WTC11 (cell line): Measurements from ENCODE around the gene TFEB. TPM values are rescaled to one million over a fixed set of nuclear protein-coding genes. Genes with fewer than 3 reads are reported as not detected.

Experiments
- ATAC-seq: fragments of 200-7000 bp; cut with Tn5 transposase; 2 replicates; pipeline ENCODE4 v1.10.0; 2021; ENCODE audit warnings: mild to moderate bottlenecking, moderate library complexity
- CTCF ChIA-PET: fragments of 300-600 bp; sonication (Branson Sonifier 250); formaldehyde crosslinking; loops from one replicate; lab custom pipeline; 2021; ENCODE audit warnings: antibody characterized with exemption; lab: Charles Lee
- POLR2A ChIA-PET: fragments of 350-600 bp; sonication (Branson Sonifier 250); formaldehyde crosslinking; loops from one replicate; lab custom pipeline; 2021; ENCODE audit warnings: antibody characterized with exemption; lab: Charles Lee
- DNase-seq: peaks from one replicate; pipeline ENCODE4 v3.0.0; 2021; ENCODE audit warnings: low spot score
- H3K27ac Mint-ChIP-seq: 2 replicates; pipeline ENCODE4 v1.8.0; 2021; ENCODE audit warnings: mixed read lengths
- H3K27me3 Mint-ChIP-seq: 2 replicates; pipeline ENCODE4 v1.8.0; 2021; ENCODE audit warnings: low read depth, mild to moderate bottlenecking, moderate library complexity, mixed read lengths
- H3K36me3 Mint-ChIP-seq: 2 replicates; pipeline ENCODE4 v1.8.0; 2021; ENCODE audit warnings: mixed read lengths
- H3K4me1 Mint-ChIP-seq: 2 replicates; pipeline ENCODE4 v1.8.0; 2022; ENCODE audit warnings: mixed read lengths
- H3K4me3 Mint-ChIP-seq: 2 replicates; pipeline ENCODE4 v1.8.0; 2021; ENCODE audit warnings: mild to moderate bottlenecking, moderate library complexity, mixed read lengths
- H3K9me3 Mint-ChIP-seq: 2 replicates; pipeline ENCODE4 v1.8.0; 2021; ENCODE audit warnings: mixed read lengths
- CREB1 ChIP-seq: sonication (generic); formaldehyde crosslinking; IDR thresholded peaks from 2 replicates; pipeline ENCODE4 v1.8.0; 2023; ENCODE audit warnings: mild to moderate bottlenecking, missing genetic modification reagents
- CREM ChIP-seq: sonication (generic); formaldehyde crosslinking; IDR thresholded peaks from 2 replicates; pipeline ENCODE4 v1.8.1; 2022; ENCODE audit warnings: mild to moderate bottlenecking, missing genetic modification reagents, moderate library complexity
- ELF4 ChIP-seq: sonication (generic); formaldehyde crosslinking; IDR thresholded peaks from 2 replicates; pipeline ENCODE4 v1.8.1; 2022; ENCODE audit warnings: low read depth, mild to moderate bottlenecking, moderate library complexity, missing genetic modification reagents
- ERG ChIP-seq: fragments of 250-450 bp; sonication (Bioruptor Pico); IDR thresholded peaks from 2 replicates; pipeline ENCODE4 v1.8.0; 2021; ENCODE audit warnings: mild to moderate bottlenecking
- ETV6 ChIP-seq: sonication (generic); formaldehyde crosslinking; IDR thresholded peaks from 2 replicates; pipeline ENCODE4 v1.8.1; 2022; ENCODE audit warnings: mild to moderate bottlenecking, missing genetic modification reagents
- JAZF1 ChIP-seq: fragments of 250-450 bp; sonication (Bioruptor Pico); IDR thresholded peaks from 2 replicates; pipeline ENCODE4 v1.9.0; 2021; ENCODE audit warnings: moderate library complexity, mild to moderate bottlenecking, inconsistent platforms
- KAT7 ChIP-seq: sonication (generic); formaldehyde crosslinking; IDR thresholded peaks from 2 replicates; pipeline ENCODE4 v1.8.1; 2023; ENCODE audit warnings: missing genetic modification reagents, mild to moderate bottlenecking, borderline replicate concordance
- MAX ChIP-seq: sonication (generic); formaldehyde crosslinking; IDR thresholded peaks from 2 replicates; pipeline ENCODE4 v1.8.0; 2022; ENCODE audit warnings: mild to moderate bottlenecking, missing genetic modification reagents
- MXD4 ChIP-seq: fragments of 250-450 bp; sonication (Bioruptor Pico); IDR thresholded peaks from 2 replicates; pipeline ENCODE4 v1.8.0; 2021; ENCODE audit warnings: mild to moderate bottlenecking, moderate library complexity, borderline replicate concordance
- NFATC4 ChIP-seq: fragments of 250-450 bp; sonication (Bioruptor Pico); IDR thresholded peaks from 2 replicates; pipeline ENCODE4 v1.9.0; 2021; ENCODE audit warnings: mild to moderate bottlenecking
- NFE2L1 ChIP-seq: sonication (generic); formaldehyde crosslinking; IDR thresholded peaks from 2 replicates; pipeline ENCODE4 v1.8.1; 2023; ENCODE audit warnings: missing genetic modification reagents
- NFYB ChIP-seq: sonication (generic); formaldehyde crosslinking; conservative IDR thresholded peaks from 2 replicates; pipeline ENCODE4 v1.8.0; 2022; ENCODE audit warnings: low read depth, missing genetic modification reagents
- NR1H2 ChIP-seq: sonication (generic); formaldehyde crosslinking; IDR thresholded peaks from 2 replicates; pipeline ENCODE4 v1.9.0; 2021; ENCODE audit warnings: mild to moderate bottlenecking, moderate library complexity, missing genetic modification reagents
- OVOL2 ChIP-seq: fragments of 250-450 bp; sonication (Bioruptor Pico); IDR thresholded peaks from 2 replicates; pipeline ENCODE4 v1.9.0; 2021; ENCODE audit warnings: mild to moderate bottlenecking, borderline replicate concordance
- PRDM15 ChIP-seq: sonication (generic); formaldehyde crosslinking; IDR thresholded peaks from 2 replicates; pipeline ENCODE4 v1.8.0; 2022; ENCODE audit warnings: missing genetic modification reagents
- PREB ChIP-seq: sonication (generic); formaldehyde crosslinking; IDR thresholded peaks from 2 replicates; pipeline ENCODE4 v1.8.1; 2022; ENCODE audit warnings: mild to moderate bottlenecking, missing genetic modification reagents, moderate library complexity, borderline replicate concordance
- RELA ChIP-seq: sonication (generic); formaldehyde crosslinking; IDR thresholded peaks from 2 replicates; pipeline ENCODE4 v1.8.1; 2022; ENCODE audit warnings: missing genetic modification reagents, mild to moderate bottlenecking, borderline replicate concordance
- STAT6 ChIP-seq: sonication (generic); formaldehyde crosslinking; conservative IDR thresholded peaks from 2 replicates; pipeline ENCODE4 v1.8.1; 2023; ENCODE audit warnings: mild to moderate bottlenecking, low read depth, missing genetic modification reagents, moderate library complexity
- TCF7 ChIP-seq: sonication (generic); formaldehyde crosslinking; IDR thresholded peaks from 2 replicates; pipeline ENCODE4 v1.8.0; 2022; ENCODE audit warnings: mild to moderate bottlenecking, low read depth, missing genetic modification reagents, moderate library complexity
- TEAD4 ChIP-seq: sonication (generic); formaldehyde crosslinking; IDR thresholded peaks from 2 replicates; pipeline ENCODE4 v1.8.0; 2022; ENCODE audit warnings: mild to moderate bottlenecking, missing genetic modification reagents
- ZNF121 ChIP-seq: sonication (generic); formaldehyde crosslinking; IDR thresholded peaks from 2 replicates; pipeline ENCODE4 v1.8.0; 2023; ENCODE audit warnings: missing genetic modification reagents
- ZNF219 ChIP-seq: sonication (generic); formaldehyde crosslinking; IDR thresholded peaks from 2 replicates; pipeline ENCODE4 v1.8.0; 2023; ENCODE audit warnings: missing genetic modification reagents, mild to moderate bottlenecking, borderline replicate concordance
- ZNF671 ChIP-seq: fragments of 250-450 bp; sonication (Bioruptor Pico); IDR thresholded peaks from 2 replicates; pipeline ENCODE4 v1.8.0; 2021; ENCODE audit warnings: mild to moderate bottlenecking
- total RNA-seq: library from RNA; stranded (reverse); gene quantifications from 3 replicates; pipeline ENCODE4 v1.2.3, GENCODE V29; 2021

TFEB gene
- total RNA-seq, 1 experiment from 2014 or later: 3.9 TPM

- TF ChIP-seq ZNF671 (CRISPR knock-in tag) (no peak), PRDM15 (CRISPR knock-in tag) (no peak), RELA (CRISPR knock-in tag) (no peak), CREM (CRISPR knock-in tag) (no peak)
Observed at GRCh38 chr6:41672816-41673703, 62.3 kb downstream of the TFEB start (continued).

GRCh38 chr6:41672016-41672415, 63.4 kb downstream of the TFEB start:
- H3K4me1 Mint-ChIP-seq: peaks cover 33% of the 10 kb centered on the region
- H3K4me3 Mint-ChIP-seq: no peak overlapping the region
- peaks cover 16% of the 10 kb centered on the region for H3K9me3 Mint-ChIP-seq
- DNase-seq (no peak), ATAC-seq (no peak)
- peaks cover 20% of the 10 kb centered on the region for H3K27me3 Mint-ChIP-seq
- TF ChIP-seq ZNF671 (CRISPR knock-in tag) (no peak), NFYB (CRISPR knock-in tag) (no peak), JAZF1 (CRISPR knock-in tag) (no peak), TEAD4 (CRISPR knock-in tag) (no peak), OVOL2 (CRISPR knock-in tag) (no peak), PREB (CRISPR knock-in tag) (no peak), ETV6 (CRISPR knock-in tag) (no peak), MAX (CRISPR knock-in tag) (no peak), ZNF219 (CRISPR knock-in tag) (no peak), ERG (CRISPR knock-in tag) (no peak), NR1H2 (no peak), MXD4 (CRISPR knock-in tag) (no peak), KAT7 (CRISPR knock-in tag) (no peak), STAT6 (CRISPR knock-in tag) (no peak), CREB1 (CRISPR knock-in tag) (no peak), ELF4 (CRISPR knock-in tag) (no peak), NFE2L1 (CRISPR knock-in tag) (no peak), NFATC4 (CRISPR knock-in tag) (no peak), ZNF121 (no peak), TCF7 (CRISPR knock-in tag) (no peak)
- no peaks in the 10 kb centered on the region for H3K36me3 Mint-ChIP-seq
- ChIA-PET POLR2A (no interaction called here), CTCF (interaction anchor here (0.9 to 1.2 kb wide), 2 partner anchors 9 to 15 kb away, joined by 3 to 8 read pairs; no protein-coding TSS in a partner anchor)
- H3K27ac Mint-ChIP-seq: no peak overlapping the region
